GM21367 (cell line): ENCODE results near the gene ACADSB.

Experiments used
- ATAC-seq: cut with Tn5 transposase; IDR thresholded peaks from one replicate; pipeline ENCODE4 v1.9.1; 2021; ENCODE audit not compliant: unreplicated experiment

ACADSB gene

GRCh38 chr10:123008355-123009104 lies at the start of gene ACADSB, which contains the start of gene IKZF5:
Gene ACADSB (plus strand): TSS chr10:123009006. CDS start chr10:123009030, 24 bp downstream.
Gene IKZF5 (minus strand): TSS chr10:123008795. CDS start chr10:122998625, 10,170 bp downstream.
- ATAC-seq: peak; percentile 77

GRCh38 chr10:122962405-122962804 lies 46.4 kb upstream of the ACADSB start:
- no peak for ATAC-seq

- ATAC-seq: no peak
These were observed 41.9 kb upstream of the ACADSB start for GRCh38 chr10:122966879-122967278.

GRCh38 chr10:122968698-122969097 lies 40.1 kb upstream of the ACADSB start:
- ATAC-seq: no peak

- no peak for ATAC-seq
These were observed 34.8 kb upstream of the ACADSB start for GRCh38 chr10:122974023-122974422.

- no peak for ATAC-seq
These were observed 34.2 kb upstream of the ACADSB start for GRCh38 chr10:122974543-122975064.

- ATAC-seq: peak; percentile 91
These were observed 28.4 kb upstream of the ACADSB start, which contains the start of gene PSTK for GRCh38 chr10:122980209-122981065. Gene PSTK (plus strand): TSS chr10:122980401. CDS start chr10:122980480, 79 bp downstream.

- no peak for ATAC-seq
These were observed 27.7 kb upstream of the ACADSB start for GRCh38 chr10:122981066-122981464.

GRCh38 chr10:122983898-122984297 lies 24.9 kb upstream of the ACADSB start:
- ATAC-seq: no peak

GRCh38 chr10:122984708-122985107 lies 24.1 kb upstream of the ACADSB start:
- ATAC-seq: no peak

GRCh38 chr10:122986335-122986734 lies 22.5 kb upstream of the ACADSB start:
- no peak for ATAC-seq

- no peak for ATAC-seq
These were observed 20.3 kb upstream of the ACADSB start for GRCh38 chr10:122988501-122988900.

- ATAC-seq: no peak
These were observed 18.5 kb upstream of the ACADSB start for GRCh38 chr10:122990278-122990677.

- ATAC-seq: no peak
These were observed 16.7 kb upstream of the ACADSB start for GRCh38 chr10:122992031-122992585.

- no peak for ATAC-seq
These were observed 14.9 kb upstream of the ACADSB start for GRCh38 chr10:122993797-122994336.

GRCh38 chr10:122995936-122996335 lies 12.9 kb upstream of the ACADSB start:
- ATAC-seq: no peak

- ATAC-seq: peak; percentile 47
These were observed 10.9 kb upstream of the ACADSB start for GRCh38 chr10:122997864-122998263.

- no peak for ATAC-seq
These were observed 10.4 kb upstream of the ACADSB start for GRCh38 chr10:122998360-122998917.

- no peak for ATAC-seq
These were observed 9.9 kb upstream of the ACADSB start for GRCh38 chr10:122998934-122999333.

- no peak for ATAC-seq
These were observed 9.5 kb upstream of the ACADSB start for GRCh38 chr10:122999347-122999746.

- no peak for ATAC-seq
These were observed 8.7 kb upstream of the ACADSB start for GRCh38 chr10:123000155-123000554.
